Activated T-cell treated with anti-CD3 and anti-CD28 coated beads, Interleukin-2, amount 50 U/mL, for 48 hours (primary cell): Measurements from ENCODE around the gene PDE8B.

Experiments used
- DNase-seq, 2 experiments: peaks; one replicate each; pipeline ENCODE4 v3.0.0-alpha.2; 2020

Gene PDE8B

GRCh38 chr5:77192441-77193050, 17.9 kb upstream of the PDE8B start:
- no peak for DNase-seq

- DNase-seq, result no peak
Measured at GRCh38 chr5:77194762-77195161, 15.7 kb upstream of the PDE8B start.

- no peak for DNase-seq
Measured at GRCh38 chr5:77197840-77198554, 12.5 kb upstream of the PDE8B start.

- no peak for DNase-seq
Measured at GRCh38 chr5:77200663-77201062, 9.8 kb upstream of the PDE8B start.

GRCh38 chr5:77202145-77202544, 8.3 kb upstream of the PDE8B start:
- no peak for DNase-seq

- DNase-seq, result no peak
Measured at GRCh38 chr5:77204967-77205366, 5.5 kb upstream of the PDE8B start.

GRCh38 chr5:77208507-77209163, 1.8 kb upstream of the PDE8B start:
- no peak for DNase-seq

- DNase-seq, result no peak
Measured at GRCh38 chr5:77209495-77210090, 887 bp upstream of the PDE8B start.

GRCh38 chr5:77210964-77211690, 647 bp downstream of the PDE8B start:
- peak in 1 of 2 experiments; percentile 19 for DNase-seq

- no peak for DNase-seq
Measured at GRCh38 chr5:77211691-77212047, 1.2 kb downstream of the PDE8B start.

- DNase-seq, result no peak
Measured at GRCh38 chr5:77213601-77214000, 3.1 kb downstream of the PDE8B start.

- DNase-seq, result no peak
Measured at GRCh38 chr5:77214151-77214550, 3.7 kb downstream of the PDE8B start.

- DNase-seq, result no peak
Measured at GRCh38 chr5:77218263-77218662, 7.8 kb downstream of the PDE8B start.

GRCh38 chr5:77221115-77221514, 10.6 kb downstream of the PDE8B start:
- DNase-seq, result no peak

GRCh38 chr5:77222722-77223121, 12.2 kb downstream of the PDE8B start:
- no peak for DNase-seq

GRCh38 chr5:77223653-77224052, 13.2 kb downstream of the PDE8B start:
- DNase-seq, result no peak

- no peak for DNase-seq
Measured at GRCh38 chr5:77224672-77225355, 14.3 kb downstream of the PDE8B start.

- no peak for DNase-seq
Measured at GRCh38 chr5:77225531-77225930, 15.1 kb downstream of the PDE8B start.

- no peak for DNase-seq
Measured at GRCh38 chr5:77229887-77230286, 19.4 kb downstream of the PDE8B start.

GRCh38 chr5:77230727-77231470, 20.4 kb downstream of the PDE8B start:
- no peak for DNase-seq

- no peak for DNase-seq
Measured at GRCh38 chr5:77231471-77232138, 21.1 kb downstream of the PDE8B start.
